Measurements from ENCODE around the gene NKAIN2. TPM values are rescaled to one million over a fixed set of nuclear protein-coding genes. Genes with fewer than 3 reads are reported as not detected.

The NKAIN2 gene
- total and polyA plus RNA-seq, 9 of the 15 experiments (the other 6 are each of a cell fraction or from before 2014, with no cell fraction given) = not detected

- in situ Hi-C loops (cut with MboI) (no loop called here), intact Hi-C loops (cut with micrococcal nuclease) (no loop called here)
- Histone ChIP-seq H2AFZ (ENCODE audit: low read depth, low read length) (no peak overlapping the region), H3K4me1 (replicated peaks in 1 of 2; ENCODE audit: control insufficient read depth in 2 of 2, insufficient read depth in 2 of 2, low read length in 2 of 2) (no peaks in the 10 kb centered on the region), H3K79me2 (ENCODE audit: control insufficient read depth, insufficient read depth, low read length) (no peaks in the 10 kb centered on the region), H3K4me3 (no peak overlapping the region), H3K36me3 (ENCODE audit: control insufficient read depth, insufficient read depth, low read length) (no peaks in the 10 kb centered on the region), H3K27me3 (ENCODE audit: control insufficient read depth in 2 of 2, insufficient read depth in 2 of 2, low read length in 2 of 2) (no peaks in the 10 kb centered on the region; a peak in 1 of 5 replicates), H3K27ac (ENCODE audit: extremely low read depth, low read depth, low read length) (no peak overlapping the region), H3K9me3 (replicated peaks; ENCODE audit: control insufficient read depth, insufficient read depth, low read depth, low read length) (no peaks in the 10 kb centered on the region), H4K20me1 (replicated peaks; ENCODE audit: control insufficient read depth, insufficient read depth, low read length) (no peaks in the 10 kb centered on the region), H3K9ac (ENCODE audit: insufficient read depth in 1 of 2, low read depth in 2 of 2, low read length in 2 of 2) (no peak overlapping the region), H3K4me2 (ENCODE audit: insufficient read depth, low read length) (no peak overlapping the region), H3K9me1 (ENCODE audit: control insufficient read depth, insufficient read depth, low read length) (no peaks in the 10 kb centered on the region)
- ChIA-PET POLR2A (no interaction called here), CTCF (ENCODE audit: low intra/inter-chr PET ratio) (no interaction called here)
- FAIRE-seq (peak; percentile 6), ATAC-seq (no peak), DNase-seq (ENCODE audit: extremely low read depth in 1 of 4, low spot score in 3 of 4) (no peak)
- TF ChIP-seq CTCF (IDR thresholded peaks at IDR 0.05 in 2 of 3, conservative IDR thresholded peaks at IDR 0.05 in 1 of 3; ENCODE audit: insufficient read depth in 2 of 3, low read depth in 1 of 3, low read length in 3 of 3) (peak in 1 of 3 experiments; percentile 28; a peak in 1 of 6 replicates), ZNF280A (IDR thresholded peaks at IDR 0.05; ENCODE audit: low read depth, partially characterized antibody) (no peak), CGGBP1 (CRISPR knock-in tag; IDR thresholded peaks at IDR 0.05) (no peak), TBP (optimal IDR thresholded peaks at IDR 0.05; ENCODE audit: low read depth, low read length) (no peak), MTA1 (IDR thresholded peaks at IDR 0.05; ENCODE audit: borderline replicate concordance) (no peak), GATAD2B (IDR thresholded peaks at IDR 0.05; ENCODE audit: borderline replicate concordance) (no peak), NFIC (IDR thresholded peaks at IDR 0.05) (no peak), SAFB (IDR thresholded peaks at IDR 0.05; ENCODE audit: borderline replicate concordance, low read depth, low read length) (no peak), ZNF57 (CRISPR knock-in tag; IDR thresholded peaks at IDR 0.05) (no peak), PKNOX1 (IDR thresholded peaks at IDR 0.05) (0 out of 2 replicates have a peak, but pooled peaks have one; percentile 9), MECOM (CRISPR knock-in tag; IDR thresholded peaks at IDR 0.05) (no peak), ZNF449 (CRISPR knock-in tag; IDR thresholded peaks at IDR 0.05) (no peak)
- BruUV-seq (replicated peaks) = no TSS peak
- WGBS (ENCODE audit: insufficient coverage, low coverage, missing lambda C conversion rate) = 0% methylated on average over 3 of the region's 3 CpGs
Measured at GRCh38 chr6:124798942-124799496, 995.4 kb downstream of the NKAIN2 start.
